ENCODE results near the gene MRPS17. TPM values are rescaled to one million over a fixed set of nuclear protein-coding genes. Genes with fewer than 3 reads are reported as not detected.

Gene MRPS17
- total and polyA plus RNA-seq, 8 donors, result 5.4 to 8.6 (median 7.2) TPM

- Histone ChIP-seq H3K4me1 (peaks cover 6 to 23% (median 17%) of the 10 kb centered on the region in 3 donors), H3K27me3 (no peaks in the 10 kb centered on the region), H3K36me3 (no peaks in the 10 kb centered on the region), H3K4me3 (no peak overlapping the region), H3K27ac (no peak overlapping the region), H3K9me3 (no peaks in the 10 kb centered on the region)
- FAIRE-seq (no peak), DNase-seq (no peak), ATAC-seq (no peak)
- no peak for TF ChIP-seq CTCF (IDR thresholded peaks at IDR 0.05)
- intact Hi-C loops (cut with DNase I), result loop anchor here in 1 of 3 donors (5.0 to 10.0 kb wide), 2 partner anchors 38 to 325 kb away; no protein-coding TSS in a partner anchor
- 87% methylated on average over 11 of the region's 11 CpGs for WGBS, 2 donors
Observed at GRCh38 chr7:55969391-55969790, 17.7 kb downstream of the MRPS17 start.

DNA sequence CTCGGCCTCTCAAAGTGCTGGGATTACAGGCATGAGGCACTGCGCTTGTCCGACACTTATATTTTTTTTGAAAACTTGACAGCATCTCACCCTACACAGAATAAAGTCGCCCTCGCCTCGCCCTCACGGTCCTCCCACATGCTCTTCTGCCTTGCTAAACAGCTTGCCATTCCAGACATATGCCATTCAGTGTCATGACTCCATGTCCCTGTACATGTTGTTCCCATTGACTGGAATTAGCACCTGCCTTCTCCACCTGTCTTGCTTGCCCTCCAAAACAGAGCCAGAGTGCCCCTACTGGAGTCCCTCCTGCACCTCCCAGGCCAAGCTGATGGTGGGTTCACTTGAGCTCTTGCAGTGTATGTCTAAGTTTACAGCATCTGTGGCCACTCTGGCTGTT is 18.9 kb downstream of the MRPS17 start:
- no peaks in the 10 kb centered on the region for H3K36me3 ChIP-seq
- H3K4me3 ChIP-seq, result no peak overlapping the region
- H3K27ac ChIP-seq, result no peak overlapping the region
- no peak for DNase-seq
- no peak for TF ChIP-seq CTCF (IDR thresholded peaks at IDR 0.05)
- no peaks in the 10 kb centered on the region for H3K9me3 ChIP-seq
- no peaks in the 10 kb centered on the region for H3K27me3 ChIP-seq
- WGBS, 2 donors, result 92 to 95% methylated on average over 7 of the region's 7 CpGs
- intact Hi-C loops (cut with DNase I), result no loop called here
- peaks cover 6 to 18% (median 12%) of the 10 kb centered on the region in 3 donors for H3K4me1 ChIP-seq
- peak in 1 of 4 donors; percentile 6 for ATAC-seq
- FAIRE-seq, result no peak

DNA sequence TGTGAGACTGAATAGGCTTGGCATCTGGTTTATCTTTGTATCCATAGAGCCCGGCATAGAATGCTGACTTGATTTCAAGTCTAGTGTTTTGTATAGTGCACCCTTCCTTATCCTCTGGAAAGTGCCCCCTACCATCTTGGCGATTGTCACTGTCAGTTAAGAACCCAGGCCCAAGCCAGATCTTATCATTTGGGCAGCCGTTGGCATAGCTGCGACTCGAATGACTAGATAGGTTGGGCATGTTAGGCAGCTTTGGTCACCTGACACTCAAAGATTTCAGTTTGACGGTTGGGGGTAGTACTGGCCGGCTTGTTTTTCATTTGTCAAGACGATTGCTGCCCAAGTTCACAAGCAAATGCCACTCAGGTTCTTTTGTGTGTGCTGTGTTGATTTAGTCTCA is 19.3 kb downstream of the MRPS17 start:
- Histone ChIP-seq H3K27ac (no peak overlapping the region), H3K4me3 (no peak overlapping the region), H3K27me3 (no peaks in the 10 kb centered on the region), H3K36me3 (no peaks in the 10 kb centered on the region), H3K4me1 (peaks cover 6 to 14% (median 8%) of the 10 kb centered on the region in 3 donors), H3K9me3 (no peaks in the 10 kb centered on the region)
- 18 to 19% methylated on average over 8 of the region's 8 CpGs for WGBS, 2 donors
- no peak for DNase-seq
- no peak for FAIRE-seq
- intact Hi-C loops (cut with DNase I), result no loop called here
- TF ChIP-seq CTCF (IDR thresholded peaks at IDR 0.05), result no peak
- ATAC-seq, result peak in 2 of 4 donors; percentile 23 to 65

DNA sequence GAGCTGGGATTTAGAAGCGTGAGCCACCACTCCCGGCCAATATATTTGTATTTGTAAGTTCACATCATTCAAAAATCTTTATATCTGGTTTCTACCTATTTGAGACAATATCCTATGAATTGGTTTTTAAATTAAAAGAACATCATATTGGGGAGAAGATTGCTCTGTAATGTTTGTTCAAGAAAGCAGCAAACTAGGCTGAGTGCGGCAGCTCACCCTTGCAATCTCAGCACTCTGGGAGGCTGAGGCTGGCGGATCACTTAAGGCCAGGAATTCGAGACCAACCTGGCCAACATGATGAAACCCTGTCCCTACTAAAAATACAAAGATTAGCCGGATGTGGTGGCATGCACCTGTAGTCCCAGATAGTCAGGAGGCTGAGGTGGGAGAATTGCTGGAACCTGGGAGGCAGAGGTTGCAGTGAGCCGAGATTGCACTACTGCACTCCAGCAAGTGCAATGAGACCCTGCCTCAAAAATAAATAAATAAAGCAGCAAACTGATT is 22.1 kb downstream of the MRPS17 start:
- no peak for DNase-seq
- no peaks in the 10 kb centered on the region for H3K9me3 ChIP-seq
- ATAC-seq, result no peak
- no peak for FAIRE-seq
- no peak for TF ChIP-seq CTCF (IDR thresholded peaks at IDR 0.05)
- no peak overlapping the region for H3K27ac ChIP-seq
- intact Hi-C loops (cut with DNase I), result no loop called here
- peaks cover 0 to 2% (median 0%) of the 10 kb centered on the region in 3 donors for H3K36me3 ChIP-seq
- H3K4me3 ChIP-seq, result no peak overlapping the region
- peaks cover 3 to 5% (median 4%) of the 10 kb centered on the region in 3 donors for H3K4me1 ChIP-seq
- WGBS, 2 donors, result 95 to 98% methylated on average over 7 of the region's 7 CpGs
- H3K27me3 ChIP-seq, result no peaks in the 10 kb centered on the region

GRCh38 chr7:55975988-55976633 is 24.4 kb downstream of the MRPS17 start:
- intact Hi-C loops (cut with DNase I), result no loop called here
- 73 to 76% methylated on average over 7 of the region's 7 CpGs for WGBS, 2 donors

More at GRCh38 chr7:55975988-55976633, 24.4 kb downstream of the MRPS17 start:
- no peak for TF ChIP-seq CTCF (IDR thresholded peaks at IDR 0.05)
- Histone ChIP-seq H3K9me3 (no peaks in the 10 kb centered on the region), H3K4me1 (peaks cover 0 to 5% (median 1%) of the 10 kb centered on the region in 3 donors), H3K36me3 (peaks cover 6 to 21% (median 14%) of the 10 kb centered on the region in 3 donors), H3K27ac (no peak overlapping the region), H3K27me3 (no peaks in the 10 kb centered on the region), H3K4me3 (no peak overlapping the region)
- FAIRE-seq (no peak), ATAC-seq (no peak), DNase-seq (no peak)

All from pancreas (tissue), 10 donors.